ENCODE results near the gene OR2T6.
A peak's percentile ranks its signal among the peaks of the same experiment; 100 is the strongest.
"Not testable (repeated sequence)": the region's sequence is repeated elsewhere in the genome, so short reads cannot be mapped to it uniquely, and the experiment has no call there.

The OR2T6 gene, protein sequence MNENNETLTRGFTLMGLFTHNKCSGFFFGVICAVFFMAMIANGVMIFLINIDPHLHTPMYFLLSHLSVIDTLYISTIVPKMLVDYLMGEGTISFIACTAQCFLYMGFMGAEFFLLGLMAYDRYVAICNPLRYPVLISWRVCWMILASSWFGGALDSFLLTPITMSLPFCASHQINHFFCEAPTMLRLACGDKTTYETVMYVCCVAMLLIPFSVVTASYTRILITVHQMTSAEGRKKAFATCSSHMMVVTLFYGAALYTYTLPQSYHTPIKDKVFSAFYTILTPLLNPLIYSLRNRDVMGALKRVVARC

DNA sequence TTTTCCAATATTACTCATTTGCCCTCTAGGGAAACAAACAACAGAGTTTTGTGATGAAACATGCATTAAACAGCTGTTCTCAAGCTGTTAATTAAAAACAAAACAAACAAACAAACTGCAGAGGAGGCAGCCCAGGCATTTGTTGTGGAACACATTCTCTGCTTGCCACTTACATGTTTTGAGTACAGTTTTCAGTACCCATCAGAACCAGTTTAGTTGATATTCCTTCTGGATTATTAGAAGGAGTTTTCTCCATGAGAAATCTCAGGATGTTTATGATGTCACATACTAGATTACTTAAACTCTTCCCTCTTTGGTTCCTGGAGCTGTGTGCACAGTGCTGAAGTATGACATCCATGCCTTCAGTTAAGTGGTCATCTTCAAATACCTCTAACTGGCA is at the start of gene OR2T6:
Gene OR2T6, plus strand, starts transcription at position 301 of the 400 bp plus-strand sequence. CDS start 11,863 bp downstream, outside the sequence.
- no peak for DNase-seq (ENCODE audit: low spot score)

DNA sequence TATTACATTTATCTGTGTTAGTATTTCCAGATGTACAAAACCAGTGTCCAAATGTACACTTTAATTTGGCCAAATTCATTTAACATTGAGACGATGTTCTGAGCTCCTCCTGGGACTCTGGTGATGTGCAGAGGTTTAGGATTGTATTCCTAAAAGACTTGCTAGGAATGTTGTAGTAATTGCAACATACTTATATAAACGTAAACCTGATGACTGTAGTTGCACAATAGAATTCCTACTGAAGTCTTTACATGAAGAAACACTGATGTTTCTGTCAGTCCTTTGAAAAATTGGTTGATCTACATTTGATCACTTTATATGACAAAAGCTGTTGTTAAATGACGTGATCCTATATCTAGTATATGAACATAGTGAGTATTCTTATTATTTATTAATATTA is 32.1 kb upstream of the OR2T6 start:
- DNase-seq (ENCODE audit: low spot score) = no peak

DNA sequence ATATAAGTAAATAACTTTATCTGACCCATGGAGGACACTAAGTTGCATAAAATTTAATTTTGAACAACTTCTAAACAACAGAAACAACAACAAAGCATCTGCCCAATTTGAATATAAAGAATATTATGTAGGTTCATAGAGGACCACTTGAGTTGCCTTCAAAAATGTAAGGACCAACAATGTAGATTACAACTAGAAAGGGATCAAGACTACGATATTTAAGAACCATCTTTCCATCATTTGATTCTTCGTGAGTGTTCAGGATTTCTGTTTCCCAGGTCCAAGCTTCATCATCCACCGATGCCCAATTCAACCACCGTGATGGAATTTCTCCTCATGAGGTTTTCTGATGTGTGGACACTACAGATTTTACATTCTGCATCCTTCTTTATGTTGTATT is 27.1 kb upstream of the OR2T6 start, which contains the start of gene OR14C36:
Gene OR14C36, plus strand, starts transcription at position 301 of the 400 bp plus-strand sequence. Its CDS starts 0 bp downstream, at position 301.
- no peak for DNase-seq (ENCODE audit: low spot score)

DNA sequence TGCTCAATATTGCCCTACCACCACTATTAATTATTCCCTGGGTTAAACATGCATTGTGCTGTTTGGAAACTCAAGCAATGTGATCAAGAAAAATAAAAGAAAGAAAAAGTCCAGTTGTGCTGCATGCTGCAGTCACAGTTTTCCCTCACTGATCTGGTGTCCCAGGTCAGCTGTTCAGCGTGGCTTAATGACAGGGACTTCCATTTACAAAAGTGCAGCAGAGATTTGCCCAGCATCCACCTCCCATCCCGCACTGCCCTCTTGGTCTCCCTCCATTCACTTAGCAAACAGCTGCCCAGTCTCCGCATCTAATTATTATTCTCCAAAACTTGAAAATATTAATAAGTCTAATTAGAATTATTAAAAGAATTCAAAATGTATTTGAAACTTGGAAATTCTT is 16.1 kb upstream of the OR2T6 start:
- DNase-seq (ENCODE audit: low spot score) = no peak

DNA sequence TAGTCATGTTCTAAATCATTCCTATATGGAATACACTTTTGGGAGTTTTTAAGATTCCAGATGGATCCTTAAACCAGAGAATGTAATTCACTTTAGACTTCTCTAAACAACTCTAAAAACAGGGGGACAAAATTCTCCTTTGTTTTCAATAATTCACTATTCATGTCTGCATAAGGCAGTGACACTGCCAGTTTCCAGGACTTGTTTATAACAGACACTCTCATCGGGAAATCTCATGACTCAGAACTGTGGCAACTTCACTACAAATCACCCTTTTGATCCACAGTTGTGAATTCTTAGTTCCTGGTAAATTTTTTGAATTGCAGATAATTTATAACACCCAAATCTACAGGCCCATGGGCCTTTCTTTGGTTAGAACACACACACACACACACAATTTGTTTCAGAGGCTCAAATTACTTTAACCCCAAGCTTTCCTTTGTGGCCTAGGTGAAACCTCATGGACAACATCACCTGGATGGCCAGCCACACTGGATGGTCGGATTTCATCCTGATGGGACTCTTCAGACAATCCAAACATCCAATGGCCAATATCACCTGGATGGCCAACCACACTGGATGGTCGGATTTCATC is 14.3 kb upstream of the OR2T6 start, which contains the start of gene OR2T4:
Gene OR2T4, plus strand, starts transcription at position 545 of the 595 bp plus-strand sequence. Its CDS starts 0 bp downstream, at position 545.
- DNase-seq (ENCODE audit: low spot score) = peak; percentile 32

DNA sequence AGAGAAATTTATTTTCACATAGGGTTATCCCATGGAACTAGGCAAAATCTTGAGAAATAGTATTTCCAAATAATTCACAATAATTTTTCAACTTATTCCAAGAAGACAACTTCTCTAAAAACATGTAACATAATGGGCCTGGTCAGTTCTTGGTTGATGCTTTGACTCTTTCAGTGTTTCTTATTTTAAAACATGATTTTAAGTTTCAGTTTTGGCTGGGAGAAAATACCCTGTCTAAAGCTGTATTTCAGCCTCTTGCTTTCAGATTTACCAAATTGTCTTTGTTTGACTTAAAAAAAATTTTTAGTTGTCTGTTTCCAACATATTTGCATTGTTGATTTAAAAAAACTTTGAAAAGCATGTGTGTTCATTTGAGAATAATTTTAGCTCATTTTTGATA is 8.9 kb upstream of the OR2T6 start:
- no peak for DNase-seq (ENCODE audit: low spot score)

DNA sequence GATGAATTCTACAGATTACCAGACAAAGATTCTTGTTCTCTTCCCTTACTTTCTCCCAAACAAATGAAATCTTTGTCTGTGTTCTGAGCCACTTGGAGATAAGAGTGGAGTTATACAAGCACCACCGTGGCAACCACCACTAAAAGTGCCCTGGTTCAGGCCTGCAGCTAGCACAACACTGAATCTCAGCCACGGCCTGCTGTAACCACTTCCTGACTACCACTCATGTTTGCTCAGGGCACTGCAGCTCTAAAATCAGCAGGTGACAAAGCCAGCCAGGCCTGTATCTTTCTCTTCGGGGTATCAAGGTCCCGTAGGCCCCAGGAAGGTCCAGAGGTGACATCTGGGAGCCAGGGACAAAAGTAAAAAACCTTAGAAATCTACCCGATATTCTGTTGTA is 3.2 kb upstream of the OR2T6 start:
- DNase-seq (ENCODE audit: low spot score) = no peak

DNA sequence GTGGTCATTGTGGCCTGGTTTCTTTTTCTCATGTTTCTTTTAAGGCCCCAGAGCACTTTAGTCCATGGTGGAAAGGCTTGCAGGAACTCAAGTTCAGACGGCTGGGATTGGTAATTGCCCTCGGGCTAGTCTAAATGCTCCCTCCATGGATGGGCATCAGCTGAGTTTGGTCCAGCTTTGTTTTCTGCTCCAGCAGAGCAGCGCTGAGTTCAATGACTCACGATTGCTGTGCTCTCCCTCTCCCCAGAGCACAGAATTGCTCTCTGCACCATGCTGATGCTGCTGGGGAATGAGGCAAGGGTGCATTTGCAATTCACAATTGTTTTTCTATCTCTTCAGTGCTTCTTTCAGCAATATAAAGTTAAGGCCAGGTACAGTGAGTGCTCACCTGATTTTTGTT is 1.8 kb upstream of the OR2T6 start:
- no peak for DNase-seq (ENCODE audit: low spot score)

DNA sequence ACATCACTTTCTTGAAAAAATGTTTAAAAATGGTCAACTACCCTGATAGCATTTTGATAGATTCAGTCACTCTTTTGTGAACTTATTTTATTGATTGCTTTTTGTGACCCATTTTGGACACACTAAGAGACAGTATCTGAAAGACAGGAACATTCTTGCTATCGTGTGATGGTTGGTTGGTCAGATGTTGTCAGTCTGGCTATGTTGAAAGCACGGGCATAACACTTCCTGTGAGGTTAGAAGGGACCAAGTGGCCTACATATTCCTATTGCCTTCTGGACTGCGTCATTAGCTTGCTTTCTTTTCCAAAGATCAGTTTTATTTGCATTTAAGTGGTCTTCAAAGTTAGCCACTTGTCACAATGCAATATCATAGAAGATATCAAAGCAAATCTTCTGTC is 1.4 kb downstream of the OR2T6 start:
- DNase-seq (ENCODE audit: low spot score) = no peak

DNA sequence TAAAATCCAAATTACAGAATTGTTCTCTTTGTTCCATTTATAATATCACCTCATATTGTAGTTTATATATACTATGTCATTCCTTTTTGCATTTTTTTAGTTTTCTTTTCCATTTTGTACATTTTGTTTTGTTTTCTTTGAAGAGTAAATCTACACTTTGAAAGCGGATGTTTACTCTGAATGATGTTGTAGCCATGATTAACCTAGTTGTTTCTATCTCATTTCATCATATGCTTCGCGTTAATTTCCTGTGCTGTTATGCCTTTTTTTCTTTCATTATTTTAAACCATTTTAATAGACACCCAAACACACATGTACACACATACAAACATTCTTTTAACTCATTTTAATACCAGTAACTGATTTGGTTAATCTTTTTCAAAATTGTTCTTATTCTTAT is 5.3 kb downstream of the OR2T6 start:
- no peak for DNase-seq (ENCODE audit: low spot score)

DNA sequence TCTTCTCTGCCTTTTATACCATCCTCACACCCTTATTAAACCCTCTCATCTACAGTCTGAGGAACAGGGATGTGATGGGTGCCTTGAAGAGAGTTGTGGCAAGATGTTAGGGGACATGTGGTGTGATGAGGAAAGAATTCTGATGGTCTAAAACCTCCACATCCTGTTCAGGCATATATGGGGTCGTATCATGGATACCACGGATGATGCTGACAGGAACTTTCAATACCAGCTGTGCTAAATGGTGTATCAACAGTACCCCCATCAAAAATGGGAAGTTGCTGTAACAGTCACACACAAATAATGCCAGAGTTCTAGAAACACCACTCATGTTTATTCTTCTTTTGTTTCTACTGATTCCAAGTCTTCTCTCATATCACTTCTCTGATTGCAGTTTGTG is 12.9 kb downstream of the OR2T6 start:
- no peak for DNase-seq (ENCODE audit: low spot score)

DNA sequence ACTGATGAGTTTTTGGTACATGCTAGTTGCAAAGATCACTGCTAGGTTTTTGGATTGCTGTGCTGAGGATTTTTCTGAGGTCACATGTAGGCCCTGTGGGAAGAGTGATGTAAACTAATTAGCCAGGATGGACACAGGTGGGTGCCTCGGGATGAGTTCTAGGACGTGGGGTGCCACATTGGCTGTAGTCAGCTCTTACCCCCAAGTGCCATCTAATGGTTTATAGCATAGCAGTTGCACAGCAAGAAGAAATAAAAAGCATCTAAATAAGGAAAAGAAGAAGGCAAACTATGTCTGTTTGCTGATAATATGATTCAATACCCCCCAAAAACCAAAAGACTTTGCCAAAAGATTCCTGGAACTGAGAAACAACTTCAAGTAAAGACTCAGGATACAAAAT is 17.5 kb downstream of the OR2T6 start:
- no peak for DNase-seq (ENCODE audit: low spot score)

DNA sequence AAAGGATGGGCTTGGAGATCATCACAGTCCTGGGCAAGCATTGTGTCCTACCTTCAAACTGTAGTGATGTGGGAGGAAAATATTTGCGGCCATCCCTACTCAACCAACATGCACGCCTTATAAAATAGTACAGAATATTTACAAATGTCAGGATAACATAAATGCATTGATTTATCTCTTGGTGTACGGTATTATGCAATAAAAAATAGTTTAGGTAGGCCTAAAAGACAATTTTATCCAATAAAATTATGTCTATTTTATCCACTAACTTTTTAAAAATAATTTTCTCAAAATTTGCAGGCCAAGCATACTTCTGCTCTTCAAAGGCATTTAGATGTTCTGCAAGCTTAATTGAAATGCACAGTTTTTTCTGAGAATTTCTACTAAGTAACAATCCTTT is 27.2 kb downstream of the OR2T6 start, which contains the start of gene OR2T1:
Gene OR2T1, plus strand, starts transcription at position 301 of the 400 bp plus-strand sequence. CDS start 3,100 bp downstream, outside the sequence.
- no peak for DNase-seq (ENCODE audit: low spot score)

DNA sequence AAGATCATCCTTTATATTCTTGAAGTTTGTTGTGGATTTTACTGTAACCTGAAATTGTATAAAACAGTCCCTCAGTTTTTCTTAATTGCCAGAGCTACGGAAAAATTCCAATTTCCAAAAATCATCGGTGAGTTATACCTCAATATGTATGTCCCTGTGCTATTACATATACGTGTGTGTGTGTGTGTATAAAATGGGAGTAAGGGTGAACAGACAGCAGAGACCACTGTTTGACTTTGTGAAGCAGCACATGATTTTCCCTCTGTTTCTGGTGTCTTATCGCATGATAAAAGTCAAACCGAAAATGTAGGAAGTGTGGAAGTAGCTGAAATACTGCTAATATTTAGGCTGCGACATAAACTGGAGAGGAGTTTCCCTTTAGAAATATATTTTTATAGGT is 28.5 kb downstream of the OR2T6 start:
- DNase-seq (ENCODE audit: low spot score) = peak; percentile 66

DNA sequence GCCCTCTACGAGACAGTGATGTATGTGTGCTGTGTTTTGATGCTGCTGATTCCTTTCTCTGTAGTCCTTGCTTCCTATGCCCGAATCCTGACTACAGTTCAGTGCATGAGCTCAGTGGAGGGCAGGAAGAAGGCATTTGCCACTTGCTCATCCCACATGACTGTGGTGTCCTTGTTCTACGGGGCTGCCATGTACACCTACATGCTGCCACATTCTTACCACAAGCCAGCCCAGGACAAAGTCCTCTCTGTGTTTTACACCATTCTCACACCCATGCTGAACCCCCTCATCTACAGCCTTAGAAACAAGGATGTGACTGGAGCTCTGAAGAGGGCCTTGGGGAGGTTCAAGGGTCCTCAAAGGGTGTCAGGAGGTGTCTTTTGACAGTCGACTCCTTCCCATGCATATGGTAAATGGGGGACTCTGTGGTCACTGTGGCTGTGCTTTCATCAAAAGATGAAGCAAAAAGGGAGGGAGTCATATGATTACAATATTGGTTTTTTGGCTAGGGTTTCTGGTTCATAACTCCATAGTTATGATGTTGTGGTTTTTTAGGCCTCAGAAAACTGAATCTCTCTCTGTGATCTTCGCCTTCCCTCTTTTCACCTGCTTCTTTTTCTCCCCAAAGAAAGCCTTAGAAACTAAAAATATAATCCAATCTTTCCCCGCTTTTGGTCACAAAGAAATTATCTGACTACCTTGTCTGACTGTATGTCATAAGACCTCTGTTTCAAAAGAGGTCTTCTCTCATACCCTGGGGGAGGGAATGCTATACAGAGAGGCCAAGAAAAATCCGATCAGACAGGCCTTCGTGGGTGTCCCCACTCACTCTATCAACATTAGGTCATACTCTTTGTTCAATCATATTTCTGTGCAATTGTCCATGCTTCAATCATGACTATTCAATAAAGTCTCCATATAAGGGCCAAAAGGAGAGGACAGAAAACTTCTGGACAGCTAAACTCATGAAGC is 31.5 kb downstream of the OR2T6 start:
- DNase-seq (ENCODE audit: low spot score) = no peak

DNA sequence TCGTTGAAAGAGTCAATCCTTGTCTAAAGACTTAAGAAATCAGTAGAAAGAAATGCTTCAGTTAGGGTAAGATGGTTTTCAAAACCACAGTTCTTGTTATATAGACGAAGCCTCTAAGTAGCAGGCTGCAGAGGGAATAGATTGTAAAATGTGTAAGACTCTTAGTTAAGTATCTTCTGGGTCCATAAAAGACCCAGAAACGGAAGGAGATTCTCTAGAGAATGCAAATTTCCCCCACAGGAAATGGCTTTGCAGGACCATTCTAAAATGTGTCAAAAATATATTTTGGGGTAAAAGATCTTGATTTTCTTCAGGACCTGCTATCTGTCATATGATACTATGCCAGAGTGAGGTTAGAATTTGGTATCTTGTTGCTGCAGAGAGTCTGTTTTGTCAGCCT is 40.7 kb downstream of the OR2T6 start:
- DNase-seq (ENCODE audit: low spot score) = no peak

DNA sequence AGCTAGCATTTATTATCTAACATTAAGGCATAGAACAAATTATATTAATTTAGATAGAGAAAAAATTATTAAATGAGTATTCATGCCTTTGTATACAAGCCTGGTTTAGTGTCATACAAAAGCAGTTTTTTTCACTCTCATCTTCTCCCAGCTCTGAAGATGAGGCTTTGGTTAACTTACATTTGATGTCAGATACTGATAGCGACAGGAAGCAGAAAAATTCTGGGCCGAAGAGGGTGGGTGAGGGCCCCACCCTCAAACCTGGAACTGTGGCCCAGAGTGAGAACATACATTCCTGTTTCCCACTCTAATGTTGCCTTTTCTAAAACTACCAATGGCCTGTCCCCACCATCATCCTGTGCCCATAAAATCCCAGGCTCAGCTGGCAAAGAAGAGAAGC is 42.3 kb downstream of the OR2T6 start:
- no peak for DNase-seq (ENCODE audit: low spot score)

DNA sequence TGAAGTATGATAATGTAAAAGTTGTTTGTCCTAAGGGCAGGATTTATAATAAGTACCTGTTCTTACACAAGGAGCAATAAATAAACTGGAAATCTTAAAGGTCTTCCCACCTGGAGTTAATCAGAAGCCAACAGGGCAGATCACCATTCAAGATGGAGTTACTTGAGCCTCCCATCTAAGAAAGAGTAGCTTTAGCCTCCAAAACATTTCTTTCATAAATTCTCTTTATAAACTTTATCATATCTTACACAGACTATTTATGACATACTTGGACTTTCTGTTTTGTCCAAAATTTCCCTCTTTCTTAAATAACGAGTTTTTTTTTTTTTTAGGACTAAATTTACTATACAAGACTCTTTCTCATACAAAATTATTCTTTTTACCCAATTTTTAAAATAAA is 45.8 kb downstream of the OR2T6 start:
- DNase-seq (ENCODE audit: low spot score) = no peak

DNA sequence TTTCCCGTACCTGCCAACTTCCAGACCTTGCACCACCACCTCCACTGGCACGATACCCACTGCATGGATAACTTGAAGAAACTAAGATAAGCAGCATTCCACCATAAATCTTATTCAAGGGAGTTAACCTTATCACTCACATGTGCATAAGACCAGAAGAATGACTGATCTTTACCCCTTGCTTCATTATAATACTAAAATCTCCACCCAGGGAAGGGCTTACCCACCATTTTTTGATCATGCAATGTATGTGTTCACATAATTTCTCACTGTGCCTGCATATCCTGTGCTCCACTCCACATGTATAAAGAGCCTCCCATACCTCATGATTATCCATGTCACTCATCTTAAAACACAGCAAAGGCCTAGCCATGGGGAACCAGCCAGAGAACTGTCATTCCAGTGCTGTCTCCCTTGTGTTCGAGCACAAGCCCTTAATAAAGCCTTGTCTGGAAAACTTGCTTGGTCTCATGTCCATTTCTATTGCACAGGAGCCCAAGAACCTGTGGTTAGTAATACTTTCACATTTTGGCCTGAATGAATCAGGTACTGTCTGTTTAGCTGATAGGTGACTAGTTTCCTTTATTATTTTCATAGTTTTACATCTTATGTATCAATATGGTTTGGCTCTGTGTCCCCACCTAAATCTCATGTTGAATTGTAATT is 52.1 kb downstream of the OR2T6 start:
- not testable (repeated sequence) for DNase-seq (ENCODE audit: low spot score)

DNA sequence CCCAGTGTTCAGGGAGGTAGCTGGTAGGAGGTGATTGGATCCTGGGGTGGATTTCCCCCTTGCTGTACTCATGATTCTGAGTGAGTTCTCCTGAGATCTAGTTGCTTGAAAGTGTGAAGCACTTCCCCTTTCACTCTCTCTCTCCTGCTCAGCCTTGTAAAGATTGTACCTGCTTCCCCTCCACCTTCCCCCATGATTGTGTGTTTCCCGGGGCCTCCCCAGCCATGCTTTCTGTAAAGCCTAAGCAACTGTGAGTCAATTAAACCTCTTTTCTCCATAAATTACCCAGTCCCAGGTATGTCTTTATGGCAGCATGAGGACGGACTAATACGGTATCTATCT is 52.6 kb downstream of the OR2T6 start:
- DNase-seq (ENCODE audit: low spot score) = not testable (repeated sequence)

DNA sequence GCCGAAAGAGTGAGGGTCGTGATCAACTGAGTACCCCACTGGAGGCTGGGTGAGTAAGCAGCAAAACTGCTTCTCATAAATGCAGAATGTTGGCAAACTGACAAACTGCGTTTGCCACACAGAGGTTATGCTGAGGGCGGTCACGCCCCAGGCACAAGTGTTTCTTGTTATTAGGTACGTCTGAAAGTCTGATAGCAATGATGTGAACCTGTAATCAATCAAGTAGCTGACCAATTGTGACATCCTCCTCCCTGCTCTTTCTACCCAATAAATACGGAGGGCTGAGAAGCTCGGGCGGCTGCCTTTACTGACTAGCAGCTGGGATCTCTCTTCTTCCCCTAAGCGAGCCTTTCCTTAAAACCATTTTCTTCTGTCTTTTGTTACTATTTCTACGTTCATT is 56.1 kb downstream of the OR2T6 start:
- not testable (repeated sequence) for DNase-seq (ENCODE audit: low spot score)

DNA sequence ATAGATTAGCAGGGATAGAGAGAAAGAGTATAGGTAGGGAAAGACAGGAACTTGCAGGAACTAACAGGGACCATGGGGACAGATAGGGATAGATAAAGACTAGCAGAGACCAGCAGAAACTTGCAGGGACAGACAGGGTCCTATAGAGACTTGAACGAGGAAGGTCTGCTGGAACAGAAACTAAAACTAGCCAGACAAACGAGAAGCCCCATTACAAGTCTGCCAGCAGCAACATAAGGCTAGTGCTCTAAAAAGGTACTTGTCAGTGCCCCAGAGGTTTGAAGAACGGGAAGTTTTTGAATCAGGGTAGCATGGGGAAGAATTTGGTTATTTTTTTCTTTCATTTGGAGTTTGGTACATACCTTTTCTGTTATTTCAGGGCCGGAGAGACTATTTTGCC is 56.7 kb downstream of the OR2T6 start:
- not testable (repeated sequence) for DNase-seq (ENCODE audit: low spot score)
